PC-3 (cell line): Measurements from ENCODE around the gene KL. TPM values are rescaled to one million over a fixed set of nuclear protein-coding genes. Genes with fewer than 3 reads are reported as not detected.

ENCODE experiments used
- ATAC-seq: fragments of 200-7000 bp; cut with Tn5 transposase; 2 replicates; pipeline ENCODE4 v1.9.1; 2020; ENCODE audit warnings: mild to moderate bottlenecking, moderate library complexity
- BruUV-seq: library from RNA; stranded (reverse); fragments of 400-500 nt; replicated peaks from 2 replicates; lab custom pipeline; 2021; lab: Mats Ljungman, UMichigan
- CTCF ChIA-PET: fragments of 300-600 bp; sonication (Branson Sonifier 250); formaldehyde crosslinking; loops from one replicate; lab custom pipeline; 2022; ENCODE audit warnings: antibody characterized with exemption; lab: Charles Lee
- POLR2A ChIA-PET: fragments of 300-600 bp; sonication (Branson Sonifier 250); formaldehyde crosslinking; loops from one replicate; lab custom pipeline; 2022; ENCODE audit warnings: antibody characterized with exemption; ENCODE audit not compliant: unreplicated experiment; lab: Charles Lee
- DNase-seq: peaks from one replicate; pipeline ENCODE4 v3.0.0-alpha.2; 2015
- H2AFZ ChIP-seq: fragments of 300-600 bp; sonication (generic); 2 replicates; pipeline ENCODE4 v1.6.0; 2016; ENCODE audit warnings: antibody characterized with exemption, low read length
- H3F3A ChIP-seq: fragments of 300-600 bp; sonication (generic); one replicate; pipeline ENCODE4 v1.6.0; 2017; ENCODE audit warnings: antibody characterized with exemption, low read length, control low read depth, mild to moderate bottlenecking; ENCODE audit not compliant: unreplicated experiment
- H3K27ac ChIP-seq: fragments of 300-600 bp; sonication (generic); 2 replicates; pipeline ENCODE4 v1.5.1; 2016; ENCODE audit warnings: mild to moderate bottlenecking, low read length
- H3K27me3 ChIP-seq: fragments of 300-600 bp; sonication (generic); 2 replicates; pipeline ENCODE4 v1.6.1; 2016; ENCODE audit warnings: low read length, mixed read lengths
- H3K36me3 ChIP-seq: fragments of 300-600 bp; sonication (generic); 2 replicates; pipeline ENCODE4 v1.6.1; 2016; ENCODE audit warnings: low read depth, mixed run types, low read length, mixed read lengths
- H3K4me1 ChIP-seq: fragments of 300-600 bp; sonication (generic); 2 replicates; pipeline ENCODE4 v1.5.1; 2016; ENCODE audit warnings: low read length; ENCODE audit not compliant: insufficient read depth
- H3K4me2 ChIP-seq: fragments of 300-600 bp; sonication (generic); 2 replicates; pipeline ENCODE4 v1.6.0; 2016; ENCODE audit warnings: low read length
- H3K4me3 ChIP-seq: fragments of 300-600 bp; sonication (generic); 2 replicates; pipeline ENCODE4 v1.5.1; 2016; ENCODE audit warnings: mild to moderate bottlenecking, low read length, mixed read lengths
- H3K79me2 ChIP-seq: fragments of 300-600 bp; sonication (generic); 2 replicates; pipeline ENCODE4 v1.6.1; 2017; ENCODE audit warnings: low read length, mixed read lengths
- H3K9ac ChIP-seq: fragments of 300-600 bp; sonication (generic); 2 replicates; pipeline ENCODE4 v1.6.0; 2016; ENCODE audit warnings: mild to moderate bottlenecking, low read length
- H3K9me2 ChIP-seq: fragments of 300-600 bp; sonication (generic); replicated peaks from 2 replicates; pipeline ENCODE4 v1.6.1; 2016; ENCODE audit warnings: mixed run types, low read length, mixed read lengths
- H3K9me3 ChIP-seq: fragments of 300-600 bp; sonication (generic); 2 replicates; pipeline ENCODE4 v1.6.1; 2016; ENCODE audit warnings: low read length, mixed read lengths
- H4K20me1 ChIP-seq: fragments of 300-600 bp; sonication (generic); 2 replicates; pipeline ENCODE4 v1.6.1; 2016; ENCODE audit warnings: low read length, mixed read lengths
- EZH2 ChIP-seq: fragments of 300-600 bp; sonication (generic); IDR thresholded peaks from one replicate; pipeline ENCODE4 v1.6.1; 2017; ENCODE audit warnings: antibody characterized with exemption, mild to moderate bottlenecking, low read length; ENCODE audit not compliant: unreplicated experiment
- EZH2phosphoT487 ChIP-seq: fragments of 300-600 bp; sonication (generic); IDR thresholded peaks from 2 replicates; pipeline ENCODE4 v1.6.1; 2018; ENCODE audit warnings: mild to moderate bottlenecking, antibody characterized with exemption, low read length, borderline replicate concordance
- intact Hi-C: fragments of 100-400 bp; cut with micrococcal nuclease; formaldehyde crosslinking; loops from 2 replicates; pipeline ENCODE4 v1.9.0; 2023
- total RNA-seq: library from RNA; depleted of rRNA; stranded (reverse); fragments of >200 nt; gene quantifications from 2 replicates; pipeline ENCODE4 v1.2.3, GENCODE V29; 2014
- TF ChIP-seq, protein P1 (sequence below): fragments of 300-600 bp; sonication (generic); conservative IDR thresholded peaks from 2 replicates; pipeline ENCODE4 v1.5.1; 2017; ENCODE audit warnings: antibody characterized with exemption, low read depth, mild to moderate bottlenecking, low read length

KL gene
- total RNA-seq, 1 experiment from 2014 or later = 0.07 TPM

DNA sequence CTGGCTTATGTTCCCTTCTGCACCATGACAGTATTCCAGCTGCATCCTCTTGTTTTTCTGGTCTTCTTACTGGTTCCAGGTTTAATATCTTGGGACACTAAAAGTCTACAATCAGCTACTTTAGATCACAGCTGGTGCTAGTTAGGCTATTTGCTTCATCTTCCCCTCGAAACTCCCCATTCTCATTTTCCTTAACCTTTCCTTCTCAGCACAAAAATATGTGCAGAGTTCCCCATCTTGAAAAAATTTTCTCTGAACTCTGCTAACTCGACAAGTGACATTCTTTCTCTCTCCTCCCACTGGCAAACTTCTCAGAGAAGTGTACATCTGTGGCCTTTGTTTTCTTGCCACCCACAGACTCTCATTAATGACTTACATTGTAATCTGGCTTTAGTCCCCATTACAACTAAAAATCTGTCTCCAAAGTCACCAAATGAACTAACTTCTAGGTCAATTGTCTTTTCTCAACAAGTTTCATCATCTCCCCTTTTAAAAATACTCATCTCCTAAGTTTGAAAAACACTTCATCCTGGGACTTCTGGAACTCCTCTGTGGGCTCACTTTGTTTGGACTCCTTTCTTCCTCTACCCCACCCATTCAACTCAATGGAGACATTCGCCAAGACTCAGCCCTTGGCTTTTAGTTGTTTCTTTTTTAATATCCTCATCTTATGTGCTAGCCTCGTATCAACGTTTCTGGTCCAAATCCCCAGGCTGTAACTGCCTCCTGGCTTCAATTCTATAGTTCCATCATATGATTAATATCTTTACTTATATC is 7.1 kb upstream of the KL start:
- no peaks in the 10 kb centered on the region for H3K9me2 ChIP-seq
- DNase-seq (no peak), ATAC-seq (no peak)
- H3K79me2 ChIP-seq = no peaks in the 10 kb centered on the region
- H3K9ac ChIP-seq = no peak overlapping the region
- no peak overlapping the region for H3K4me2 ChIP-seq
- no peaks in the 10 kb centered on the region for H3F3A ChIP-seq
- no peaks in the 10 kb centered on the region for H3K4me1 ChIP-seq
- no peak overlapping the region for H3K27ac ChIP-seq
- no peaks in the 10 kb centered on the region for H4K20me1 ChIP-seq
- H3K9me3 ChIP-seq = 0 out of 2 replicates have a peak, but pooled peaks cover 6% of the 10 kb centered on the region
- no peak overlapping the region for H3K4me3 ChIP-seq
- no peaks in the 10 kb centered on the region for H3K36me3 ChIP-seq
- no TSS peak for BruUV-seq
- POLR2A ChIA-PET = no interaction called here
- no peak overlapping the region for H2AFZ ChIP-seq
- H3K27me3 ChIP-seq = no peaks in the 10 kb centered on the region
- CTCF ChIA-PET = no interaction called here
- intact Hi-C loops = no loop called here
- TF ChIP-seq EZH2phosphoT487 (no peak), EZH2 (no peak)
- TF ChIP-seq, protein P1, sequence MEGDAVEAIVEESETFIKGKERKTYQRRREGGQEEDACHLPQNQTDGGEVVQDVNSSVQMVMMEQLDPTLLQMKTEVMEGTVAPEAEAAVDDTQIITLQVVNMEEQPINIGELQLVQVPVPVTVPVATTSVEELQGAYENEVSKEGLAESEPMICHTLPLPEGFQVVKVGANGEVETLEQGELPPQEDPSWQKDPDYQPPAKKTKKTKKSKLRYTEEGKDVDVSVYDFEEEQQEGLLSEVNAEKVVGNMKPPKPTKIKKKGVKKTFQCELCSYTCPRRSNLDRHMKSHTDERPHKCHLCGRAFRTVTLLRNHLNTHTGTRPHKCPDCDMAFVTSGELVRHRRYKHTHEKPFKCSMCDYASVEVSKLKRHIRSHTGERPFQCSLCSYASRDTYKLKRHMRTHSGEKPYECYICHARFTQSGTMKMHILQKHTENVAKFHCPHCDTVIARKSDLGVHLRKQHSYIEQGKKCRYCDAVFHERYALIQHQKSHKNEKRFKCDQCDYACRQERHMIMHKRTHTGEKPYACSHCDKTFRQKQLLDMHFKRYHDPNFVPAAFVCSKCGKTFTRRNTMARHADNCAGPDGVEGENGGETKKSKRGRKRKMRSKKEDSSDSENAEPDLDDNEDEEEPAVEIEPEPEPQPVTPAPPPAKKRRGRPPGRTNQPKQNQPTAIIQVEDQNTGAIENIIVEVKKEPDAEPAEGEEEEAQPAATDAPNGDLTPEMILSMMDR = no peak

DNA sequence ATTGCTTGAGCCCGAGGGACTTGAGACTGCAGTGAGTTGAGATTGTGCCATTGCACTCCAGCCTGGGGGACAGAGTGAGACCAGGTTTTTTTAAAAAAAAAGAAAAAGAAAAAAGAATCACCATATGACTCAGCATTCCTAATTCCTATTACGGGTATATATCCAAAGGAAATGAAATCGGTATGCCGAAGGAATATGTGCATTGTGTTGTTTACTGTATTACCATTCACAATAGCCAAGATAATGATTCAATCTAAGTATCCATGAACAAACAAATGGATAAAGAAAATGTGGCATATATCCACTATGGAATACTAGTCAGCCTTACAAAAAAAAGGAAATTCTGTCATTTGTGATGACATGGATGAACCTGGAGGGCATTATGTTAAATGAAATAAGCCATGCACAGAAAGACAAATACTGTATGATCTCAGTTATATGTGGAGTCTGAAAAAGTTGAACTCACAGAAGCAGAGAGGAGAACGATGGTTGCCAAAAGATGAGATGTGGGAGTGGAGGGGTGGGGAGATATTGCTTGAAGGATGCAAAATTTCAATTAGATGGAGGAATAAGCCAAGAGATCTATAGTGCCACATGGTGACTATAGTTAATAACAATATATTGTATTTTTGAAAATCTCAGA is 4.3 kb upstream of the KL start:
- no peaks in the 10 kb centered on the region for H3K27me3 ChIP-seq
- intact Hi-C loops = no loop called here
- POLR2A ChIA-PET = no interaction called here

More for the DNA sequence above, 4.3 kb upstream of the KL start:
- Histone ChIP-seq H3K9me2 (no peaks in the 10 kb centered on the region), H3K4me3 (no peak overlapping the region), H2AFZ (no peak overlapping the region), H3K79me2 (no peaks in the 10 kb centered on the region), H3K9me3 (0 out of 2 replicates have a peak, but pooled peaks cover 6% of the 10 kb centered on the region), H3K36me3 (no peaks in the 10 kb centered on the region), H3K4me2 (no peak overlapping the region), H3K27ac (no peak overlapping the region), H3F3A (no peaks in the 10 kb centered on the region), H4K20me1 (no peaks in the 10 kb centered on the region), H3K9ac (no peak overlapping the region), H3K4me1 (peaks cover 4% of the 10 kb centered on the region; the same call in 1 of the 2 replicates)
- ATAC-seq = no peak
- TF ChIP-seq EZH2 (no peak), EZH2phosphoT487 (no peak)
- TF ChIP-seq, protein P1 = no peak
- no peak for DNase-seq
- BruUV-seq = no TSS peak
- CTCF ChIA-PET = no interaction called here
